Fibroblast of pulmonary artery (primary cell): ENCODE data around the gene DIPK2A.
A peak's percentile ranks its signal among the peaks of the same experiment; 100 is the strongest.

Experiments used
- DNase-seq: peaks from one replicate; pipeline ENCODE4 v3.0.0-alpha.2; 2010; ENCODE audit warnings: low read depth
- H3K4me3 ChIP-seq: replicated peaks from 2 replicates; pipeline ENCODE4 v1.5.1; 2011; ENCODE audit warnings: low read depth, mild to moderate bottlenecking, control low read depth, low read length, moderate library complexity
- TF ChIP-seq, protein P1 (sequence below): IDR thresholded peaks from 2 replicates; pipeline ENCODE4 v1.5.1; 2011; ENCODE audit warnings: mild to moderate bottlenecking, control low read depth, low read length, inconsistent platforms; ENCODE audit errors: missing control alignments

The DIPK2A gene, protein sequence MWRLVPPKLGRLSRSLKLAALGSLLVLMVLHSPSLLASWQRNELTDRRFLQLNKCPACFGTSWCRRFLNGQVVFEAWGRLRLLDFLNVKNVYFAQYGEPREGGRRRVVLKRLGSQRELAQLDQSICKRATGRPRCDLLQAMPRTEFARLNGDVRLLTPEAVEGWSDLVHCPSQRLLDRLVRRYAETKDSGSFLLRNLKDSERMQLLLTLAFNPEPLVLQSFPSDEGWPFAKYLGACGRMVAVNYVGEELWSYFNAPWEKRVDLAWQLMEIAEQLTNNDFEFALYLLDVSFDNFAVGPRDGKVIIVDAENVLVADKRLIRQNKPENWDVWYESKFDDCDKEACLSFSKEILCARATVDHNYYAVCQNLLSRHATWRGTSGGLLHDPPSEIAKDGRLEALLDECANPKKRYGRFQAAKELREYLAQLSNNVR

DNA sequence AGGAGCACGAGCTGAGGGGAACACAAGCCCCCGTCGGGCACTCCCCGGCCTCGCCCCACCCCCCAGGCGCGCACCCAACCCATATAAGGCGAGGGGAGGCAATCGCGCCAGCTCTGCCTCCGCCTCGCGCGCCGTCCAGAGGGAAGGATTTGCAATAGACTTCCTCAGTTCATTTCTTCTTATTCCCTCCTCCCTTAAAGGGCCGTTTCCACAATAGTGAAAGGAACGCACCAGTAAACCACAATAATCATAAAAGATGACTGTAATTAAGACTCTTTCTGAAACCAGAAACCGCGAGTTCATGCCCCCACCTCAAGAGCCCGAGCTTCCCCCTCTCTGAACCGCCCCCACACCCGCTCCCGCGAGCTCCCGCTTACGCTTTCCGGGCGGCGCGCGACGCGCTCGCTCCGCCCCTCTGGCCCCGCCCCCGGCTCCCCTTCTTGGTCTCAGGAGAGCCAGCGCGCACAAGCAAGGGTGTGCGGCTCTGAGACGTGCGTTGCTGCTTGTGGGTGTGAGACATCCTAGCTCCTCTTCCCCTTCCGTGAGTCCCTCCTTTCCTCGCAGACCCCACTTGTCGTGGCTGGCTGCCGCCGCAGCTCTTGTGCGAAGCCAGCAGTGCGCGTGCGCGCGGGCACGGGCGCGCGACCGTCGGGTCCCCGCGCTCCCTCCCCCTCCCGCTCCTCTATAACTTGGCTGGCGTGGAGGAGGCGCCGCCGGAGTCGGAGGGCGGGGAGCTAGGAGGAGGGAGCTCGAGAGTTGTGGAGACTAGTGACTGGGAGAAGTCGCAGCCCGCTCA lies at the start of gene DIPK2A:
Gene DIPK2A (plus strand): TSS at position 465 of the 796 bp plus-strand sequence. CDS start 510 bp downstream, outside the sequence.
- peak; percentile 96 for DNase-seq
- peak within 1 kb of the TSS; percentile 58 for H3K4me3 ChIP-seq

DNA sequence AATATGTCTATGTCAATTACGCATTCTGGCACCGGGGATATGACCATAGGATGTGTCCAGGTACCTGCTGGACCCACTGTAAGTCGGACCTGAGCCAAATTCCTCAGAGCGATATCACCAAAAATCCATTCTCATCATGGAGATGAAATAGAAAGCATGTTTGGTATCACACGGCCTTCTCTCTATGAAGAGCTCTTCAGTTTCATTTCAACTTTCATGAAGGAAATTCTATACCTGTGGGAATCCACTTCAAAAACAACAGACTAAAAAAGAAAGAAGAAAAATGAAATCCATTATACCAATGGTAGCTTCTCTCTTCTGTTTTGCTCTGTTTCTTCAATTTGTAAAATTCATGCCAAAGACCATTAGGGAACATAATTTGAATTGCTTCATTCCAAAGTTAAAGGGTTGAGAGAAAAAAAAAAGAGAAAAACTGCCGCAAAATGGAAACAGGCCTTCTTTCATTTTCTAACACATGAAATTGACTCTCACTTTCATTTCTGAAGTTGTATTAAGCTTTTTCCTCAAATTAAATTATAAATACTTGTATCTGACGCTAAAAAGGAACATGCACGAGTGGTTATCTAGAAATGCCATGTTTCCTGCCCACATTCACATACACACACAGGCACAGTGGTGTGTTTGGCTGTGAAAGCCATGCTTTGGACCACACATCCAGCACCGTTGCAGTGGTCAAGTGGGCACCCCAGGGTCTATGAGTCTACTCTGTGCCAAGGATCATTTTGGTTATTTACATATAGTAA lies 46.9 kb upstream of the DIPK2A start:
- TF ChIP-seq, protein P1, sequence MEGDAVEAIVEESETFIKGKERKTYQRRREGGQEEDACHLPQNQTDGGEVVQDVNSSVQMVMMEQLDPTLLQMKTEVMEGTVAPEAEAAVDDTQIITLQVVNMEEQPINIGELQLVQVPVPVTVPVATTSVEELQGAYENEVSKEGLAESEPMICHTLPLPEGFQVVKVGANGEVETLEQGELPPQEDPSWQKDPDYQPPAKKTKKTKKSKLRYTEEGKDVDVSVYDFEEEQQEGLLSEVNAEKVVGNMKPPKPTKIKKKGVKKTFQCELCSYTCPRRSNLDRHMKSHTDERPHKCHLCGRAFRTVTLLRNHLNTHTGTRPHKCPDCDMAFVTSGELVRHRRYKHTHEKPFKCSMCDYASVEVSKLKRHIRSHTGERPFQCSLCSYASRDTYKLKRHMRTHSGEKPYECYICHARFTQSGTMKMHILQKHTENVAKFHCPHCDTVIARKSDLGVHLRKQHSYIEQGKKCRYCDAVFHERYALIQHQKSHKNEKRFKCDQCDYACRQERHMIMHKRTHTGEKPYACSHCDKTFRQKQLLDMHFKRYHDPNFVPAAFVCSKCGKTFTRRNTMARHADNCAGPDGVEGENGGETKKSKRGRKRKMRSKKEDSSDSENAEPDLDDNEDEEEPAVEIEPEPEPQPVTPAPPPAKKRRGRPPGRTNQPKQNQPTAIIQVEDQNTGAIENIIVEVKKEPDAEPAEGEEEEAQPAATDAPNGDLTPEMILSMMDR: no peak
- no peak overlapping the region for H3K4me3 ChIP-seq
- no peak for DNase-seq

More for the DNA sequence above, at the start of gene DIPK2A:
- TF ChIP-seq, protein P1: no peak

DNA sequence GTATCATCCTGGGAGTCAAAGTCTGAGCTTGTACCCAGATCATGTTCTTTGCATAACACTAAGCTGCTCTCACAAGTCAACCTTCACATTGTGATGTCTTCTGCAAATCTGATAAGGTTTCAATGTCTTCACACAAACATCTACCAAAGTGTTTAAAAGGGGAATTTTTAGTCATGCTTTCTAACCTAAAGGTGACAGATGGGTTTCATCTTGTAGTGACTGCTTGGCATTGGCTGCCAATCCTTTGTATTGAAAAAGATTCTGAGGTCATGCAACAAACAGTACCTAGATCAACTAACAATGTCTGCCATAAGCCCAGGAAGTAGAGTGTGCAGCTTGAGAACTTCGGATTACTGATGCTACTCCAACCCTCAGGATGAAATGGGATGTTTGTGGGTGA lies 43.6 kb upstream of the DIPK2A start:
- TF ChIP-seq, protein P1: no peak
- DNase-seq: peak; percentile 6
- H3K4me3 ChIP-seq: no peak overlapping the region

DNA sequence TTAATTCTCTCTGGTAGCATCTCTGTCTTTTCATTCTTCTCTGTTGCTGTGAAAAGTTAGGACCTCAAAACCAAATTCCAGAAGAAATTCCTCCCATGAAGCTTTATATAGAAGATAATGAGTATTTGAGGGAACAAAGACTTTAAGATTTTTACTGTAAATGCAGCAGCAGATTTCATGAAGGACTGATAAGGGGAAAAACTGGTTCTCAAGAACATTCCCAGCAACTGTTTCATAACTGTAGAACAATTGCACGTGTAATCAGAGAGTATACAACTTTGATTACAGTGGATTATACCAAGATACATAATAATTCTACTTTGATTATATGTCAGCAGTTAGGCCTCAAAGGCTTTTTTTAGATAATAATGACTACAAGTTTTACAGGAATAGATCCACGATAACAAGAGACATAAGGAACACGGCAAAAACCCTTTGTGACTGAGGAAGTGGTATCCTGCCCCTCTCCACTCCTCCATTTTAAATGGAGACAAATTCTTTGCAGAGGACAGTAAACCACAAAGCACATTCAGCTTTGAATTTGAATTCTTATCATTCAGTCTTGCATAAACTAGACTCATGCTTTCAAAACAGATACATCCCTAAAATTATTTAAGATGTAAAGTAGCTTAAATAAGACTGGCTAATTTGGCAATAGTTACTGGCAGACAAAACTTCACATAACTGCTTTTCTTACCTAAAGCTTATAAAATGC lies 42.9 kb upstream of the DIPK2A start:
- peak; percentile 53 for DNase-seq
- TF ChIP-seq, protein P1: no peak
- H3K4me3 ChIP-seq: no peak overlapping the region

DNA sequence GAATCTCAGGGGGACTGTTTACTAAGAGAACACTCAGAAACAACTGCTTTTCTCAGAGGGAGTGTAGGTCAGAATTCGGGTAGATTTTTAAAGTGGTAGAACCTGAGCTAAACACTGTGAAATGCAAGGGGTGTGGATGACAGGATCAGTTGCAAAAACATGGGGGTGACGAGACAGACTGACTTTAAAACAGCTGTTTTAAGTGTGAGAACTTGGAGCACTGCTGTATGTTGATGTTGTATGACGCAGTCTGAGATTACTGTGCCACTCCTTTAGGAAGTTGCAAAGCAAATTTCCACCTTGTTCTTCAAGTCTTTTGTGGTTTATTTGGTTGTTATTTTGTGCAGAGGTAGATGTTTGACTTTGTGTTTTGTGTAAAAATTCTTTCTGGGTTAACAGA lies 36.8 kb upstream of the DIPK2A start:
- no peak overlapping the region for H3K4me3 ChIP-seq
- TF ChIP-seq, protein P1: no peak
- peak; percentile 6 for DNase-seq

DNA sequence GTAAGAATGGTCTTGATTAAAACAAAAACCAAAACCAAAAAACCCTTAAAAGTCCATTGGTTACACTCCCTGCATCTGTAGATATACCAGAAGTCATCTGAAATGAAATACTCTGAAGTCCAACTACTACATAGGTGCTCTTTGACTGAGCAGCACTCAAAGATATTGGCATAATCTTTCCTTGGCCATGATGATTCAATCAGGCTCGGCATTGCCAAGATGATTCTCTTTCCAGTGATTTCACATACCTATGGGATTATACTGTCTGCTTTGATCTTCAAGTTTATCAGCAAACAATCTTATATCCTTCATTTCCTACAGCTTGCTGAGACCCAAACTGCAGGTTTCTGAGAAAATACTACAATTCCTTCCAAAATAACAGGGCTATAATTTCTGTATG lies 35.9 kb upstream of the DIPK2A start:
- no peak for DNase-seq
- H3K4me3 ChIP-seq: no peak overlapping the region
- TF ChIP-seq, protein P1: no peak
